Hematopoietic multipotent progenitor cell treated with erythropoietin and hydrocortisone succinate and interleukin-3 and kit ligand, for 8 days (in vitro differentiated cells): ENCODE data around the gene UBE2M.
"Not testable (repeated sequence)": the region's sequence is repeated elsewhere in the genome, so short reads cannot be mapped to it uniquely, and the experiment has no call there.

Experiments
- DNase-seq: peaks from one replicate; pipeline ENCODE4 v3.0.0-alpha.2; 2015

UBE2M gene

GRCh38 chr19:58511353-58512208 lies 46.8 kb downstream of the UBE2M start, which contains the start of gene SLC27A5:
Gene SLC27A5, minus strand, starts transcription at chr19:58511992. Its CDS starts 37 bp downstream, at chr19:58511955.
- DNase-seq, result no peak

GRCh38 chr19:58510084-58510862 lies 48.1 kb downstream of the UBE2M start:
- DNase-seq, result no peak

GRCh38 chr19:58509731-58510083 lies 48.7 kb downstream of the UBE2M start:
- peak; percentile 96 for DNase-seq

- DNase-seq, result not testable (repeated sequence)
Measured at GRCh38 chr19:58507602-58508223, 50.7 kb downstream of the UBE2M start.
